HepG2 (cell line): ENCODE measurements around the gene CYSLTR2. TPM values are rescaled to one million over a fixed set of nuclear protein-coding genes. Genes with fewer than 3 reads are reported as not detected.

Experiments used
- HNF4A ChIP-seq: sonication (generic); formaldehyde crosslinking; IDR thresholded peaks from 2 replicates; pipeline ENCODE4 v1.4.0; 2020; ENCODE audit warnings: missing genetic modification reagents
- TRIM24 ChIP-seq: sonication (generic); formaldehyde crosslinking; IDR thresholded peaks from 2 replicates; pipeline ENCODE4 v1.8.0; 2022; ENCODE audit warnings: mild to moderate bottlenecking, missing genetic modification reagents
- ZBTB20 ChIP-seq: sonication (generic); formaldehyde crosslinking; IDR thresholded peaks from 2 replicates; pipeline ENCODE4 v1.8.1; 2023; ENCODE audit warnings: missing genetic modification reagents, low read depth, mild to moderate bottlenecking, borderline replicate concordance
- ZNF501 ChIP-seq: sonication (generic); formaldehyde crosslinking; IDR thresholded peaks from 2 replicates; pipeline ENCODE4 v1.5.1; 2020; ENCODE audit warnings: mild to moderate bottlenecking, moderate library complexity, missing genetic modification reagents
- ZNF639 ChIP-seq: conservative IDR thresholded peaks from 2 replicates; pipeline ENCODE4 v1.6.1; 2018; ENCODE audit warnings: missing genetic modification reagents
- ZNF75D ChIP-seq: sonication (generic); formaldehyde crosslinking; IDR thresholded peaks from 2 replicates; pipeline ENCODE4 v1.8.1; 2023; ENCODE audit warnings: missing genetic modification reagents, mild to moderate bottlenecking, borderline replicate concordance
- polyA plus RNA-seq, 8 experiments: library from polyadenylated mRNA; depleted of rRNA in 3 of 8; stranded (reverse) in 7 of 8; unstranded in 1 of 8; fragments of >200 nt; fragmentation: Illumina TruSeq in 4 of 8; extraction: Trizol in 4 of 8; gene quantifications; 2 replicates each; pipeline versions ENCODE4 v1.2.1 to v1.2.3, GENCODE V29; 2011 to 2016; ENCODE audit warnings: low read depth in 4 of 8, missing spikeins in 1 of 8, mixed read lengths in 1 of 8; ENCODE audit not compliant: insufficient read depth in 1 of 8
- total RNA-seq, 5 experiments: library from RNA; depleted of rRNA; stranded (reverse); fragments of >200 nt; fragmentation: Illumina TruSeq; extraction: Trizol; gene quantifications; 2 replicates each; pipeline ENCODE4 v1.2.3, GENCODE V29; 2016; ENCODE audit warnings: low read depth in 1 of 5
- TF ChIP-seq, protein P1 (sequence below): sonication (generic); formaldehyde crosslinking; IDR thresholded peaks from 2 replicates; pipeline ENCODE4 v1.5.0; 2020; ENCODE audit warnings: mild to moderate bottlenecking, missing genetic modification reagents, moderate library complexity
- TF ChIP-seq, protein P2 (sequence below), 2 experiments: sonication (generic) in 1 of 2; formaldehyde crosslinking in 1 of 2; IDR thresholded peaks; 2 replicates each; pipeline versions ENCODE4 v1.4.0 to v1.6.1; 2018 to 2020; ENCODE audit warnings: missing genetic modification reagents in 2 of 2, borderline replicate concordance in 1 of 2, low read depth in 1 of 2, mild to moderate bottlenecking in 1 of 2, missing biosample characterization in 1 of 2

Gene CYSLTR2
- total and polyA plus RNA-seq, 2 of the 13 experiments (the other 11 are each of a cell fraction or from before 2014, with no cell fraction given): not detected

- TF ChIP-seq, protein P1, sequence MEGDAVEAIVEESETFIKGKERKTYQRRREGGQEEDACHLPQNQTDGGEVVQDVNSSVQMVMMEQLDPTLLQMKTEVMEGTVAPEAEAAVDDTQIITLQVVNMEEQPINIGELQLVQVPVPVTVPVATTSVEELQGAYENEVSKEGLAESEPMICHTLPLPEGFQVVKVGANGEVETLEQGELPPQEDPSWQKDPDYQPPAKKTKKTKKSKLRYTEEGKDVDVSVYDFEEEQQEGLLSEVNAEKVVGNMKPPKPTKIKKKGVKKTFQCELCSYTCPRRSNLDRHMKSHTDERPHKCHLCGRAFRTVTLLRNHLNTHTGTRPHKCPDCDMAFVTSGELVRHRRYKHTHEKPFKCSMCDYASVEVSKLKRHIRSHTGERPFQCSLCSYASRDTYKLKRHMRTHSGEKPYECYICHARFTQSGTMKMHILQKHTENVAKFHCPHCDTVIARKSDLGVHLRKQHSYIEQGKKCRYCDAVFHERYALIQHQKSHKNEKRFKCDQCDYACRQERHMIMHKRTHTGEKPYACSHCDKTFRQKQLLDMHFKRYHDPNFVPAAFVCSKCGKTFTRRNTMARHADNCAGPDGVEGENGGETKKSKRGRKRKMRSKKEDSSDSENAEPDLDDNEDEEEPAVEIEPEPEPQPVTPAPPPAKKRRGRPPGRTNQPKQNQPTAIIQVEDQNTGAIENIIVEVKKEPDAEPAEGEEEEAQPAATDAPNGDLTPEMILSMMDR (CRISPR knock-in tag): no peak
- TF ChIP-seq HNF4A (peak; percentile 74), ZBTB20 (CRISPR knock-in tag) (peak; percentile 35; the same call in 1 of the 2 replicates), TRIM24 (CRISPR knock-in tag) (no peak), ZNF75D (CRISPR knock-in tag) (no peak), ZNF501 (CRISPR knock-in tag) (no peak), ZNF639 (CRISPR knock-in tag) (no peak)
- TF ChIP-seq, protein P2, sequence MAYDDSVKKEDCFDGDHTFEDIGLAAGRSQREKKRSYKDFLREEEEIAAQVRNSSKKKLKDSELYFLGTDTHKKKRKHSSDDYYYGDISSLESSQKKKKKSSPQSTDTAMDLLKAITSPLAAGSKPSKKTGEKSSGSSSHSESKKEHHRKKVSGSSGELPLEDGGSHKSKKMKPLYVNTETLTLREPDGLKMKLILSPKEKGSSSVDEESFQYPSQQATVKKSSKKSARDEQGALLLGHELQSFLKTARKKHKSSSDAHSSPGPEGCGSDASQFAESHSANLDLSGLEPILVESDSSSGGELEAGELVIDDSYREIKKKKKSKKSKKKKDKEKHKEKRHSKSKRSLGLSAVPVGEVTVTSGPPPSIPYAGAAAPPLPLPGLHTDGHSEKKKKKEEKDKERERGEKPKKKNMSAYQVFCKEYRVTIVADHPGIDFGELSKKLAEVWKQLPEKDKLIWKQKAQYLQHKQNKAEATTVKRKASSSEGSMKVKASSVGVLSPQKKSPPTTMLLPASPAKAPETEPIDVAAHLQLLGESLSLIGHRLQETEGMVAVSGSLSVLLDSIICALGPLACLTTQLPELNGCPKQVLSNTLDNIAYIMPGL (CRISPR knock-in tag; IDR thresholded peaks at IDR 0.05; ENCODE audit: borderline replicate concordance in 1 of 2, low read depth in 1 of 2): peak in 1 of 2 experiments; percentile 58; a peak in 1 of 4 replicates
Measured at GRCh38 chr13:48626077-48626449, 27.7 kb upstream of the CYSLTR2 start (continued).
